Liver (tissue), 3 donors: Measurements from ENCODE around the gene ATP2C1.

Source experiments
- CTCF ChIP-seq: fragments of 150-350 bp; IDR thresholded peaks from 2 replicates; pipeline ENCODE4 v1.5.1; 2017; ENCODE audit warnings: improper control_type of control experiment, low read depth, low read length; ENCODE audit not compliant: missing input control
- MAX ChIP-seq: IDR thresholded peaks from 2 replicates; pipeline ENCODE4 v1.6.1; 2016; ENCODE audit warnings: antibody characterized with exemption
- RAD21 ChIP-seq, 2 donors: IDR thresholded peaks; 2 replicates each; pipeline ENCODE4 v1.6.1; 2016; ENCODE audit warnings: antibody characterized with exemption in 2 of 2, mild to moderate bottlenecking in 2 of 2
- donor health status: healthy.
- donor health status: healthy.

GRCh38 chr3:130967281-130967680 is 73.4 kb downstream of the ATP2C1 start:
- no peak for TF ChIP-seq CTCF
- no peak for TF ChIP-seq RAD21 (IDR thresholded peaks at IDR 0.05)
- no peak for TF ChIP-seq MAX
